Osteocyte (in vitro differentiated cells): ENCODE data around the gene BAIAP3. TPM values are rescaled to one million over a fixed set of nuclear protein-coding genes. Genes with fewer than 3 reads are reported as not detected.

Experiments used
- DNase-seq: peaks from one replicate; pipeline ENCODE4 v3.0.0; 2021; ENCODE audit warnings: mixed read lengths; ENCODE audit not compliant: unreplicated experiment; ENCODE audit errors: extremely low spot score
- H3K27ac Mint-ChIP-seq: one replicate; pipeline ENCODE4 v1.8.0; 2021; ENCODE audit warnings: mild to moderate bottlenecking, mixed read lengths; ENCODE audit not compliant: unreplicated experiment
- H3K27me3 Mint-ChIP-seq: one replicate; pipeline ENCODE4 v1.8.0; 2021; ENCODE audit warnings: mixed read lengths; ENCODE audit not compliant: unreplicated experiment
- H3K36me3 Mint-ChIP-seq: one replicate; pipeline ENCODE4 v1.8.0; 2021; ENCODE audit warnings: mixed read lengths; ENCODE audit not compliant: unreplicated experiment
- H3K4me1 Mint-ChIP-seq: one replicate; pipeline ENCODE4 v1.8.0; 2021; ENCODE audit warnings: mixed read lengths; ENCODE audit not compliant: unreplicated experiment
- H3K4me3 Mint-ChIP-seq: one replicate; pipeline ENCODE4 v1.8.0; 2021; ENCODE audit warnings: mild to moderate bottlenecking, moderate library complexity, mixed read lengths; ENCODE audit not compliant: unreplicated experiment
- H3K9me3 Mint-ChIP-seq: one replicate; pipeline ENCODE4 v1.8.0; 2021; ENCODE audit warnings: mixed read lengths; ENCODE audit not compliant: unreplicated experiment
- total RNA-seq: library from RNA; stranded (reverse); gene quantifications from 2 replicates; pipeline ENCODE4 v1.2.1, GENCODE V29; 2021
- TF ChIP-seq, protein P1 (sequence below): fragments of 200-600 bp; sonication (generic); IDR thresholded peaks from 2 replicates; pipeline ENCODE4 v1.5.0; 2021; ENCODE audit warnings: antibody characterized with exemption, mild to moderate bottlenecking, moderate library complexity

The BAIAP3 gene
- total RNA-seq, 1 donor from 2014 or later = 0.48 TPM

DNA sequence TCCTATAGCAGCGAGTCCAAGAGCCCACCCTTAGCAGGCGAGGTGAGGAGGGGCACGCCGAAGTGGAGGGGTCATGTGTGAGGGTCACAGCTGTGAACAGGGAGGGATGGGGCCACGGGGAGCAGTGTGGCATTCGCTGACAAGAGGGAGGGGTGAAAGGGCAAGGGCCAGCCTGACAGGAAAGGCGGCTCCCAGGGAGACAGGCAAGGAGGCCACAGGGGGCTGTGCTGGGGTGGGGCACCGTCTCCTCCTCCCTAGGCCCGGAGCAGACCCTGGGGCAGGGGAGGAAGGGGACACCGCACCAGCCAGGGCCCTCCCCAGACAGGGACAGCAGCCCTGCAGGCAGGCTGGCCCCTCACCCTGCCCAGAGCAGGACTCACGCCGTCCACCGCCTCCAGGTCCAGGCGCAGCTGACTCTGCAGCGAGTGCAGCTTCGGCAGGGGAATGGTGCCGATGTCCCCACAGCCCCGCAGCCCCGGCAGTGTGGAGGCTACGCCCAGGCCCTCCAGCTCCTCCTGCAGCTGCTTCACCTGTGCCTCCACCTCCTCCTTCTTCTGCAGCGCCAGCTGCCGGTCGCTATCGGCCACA is 33.4 kb downstream of the BAIAP3 start:
- H3K27me3 Mint-ChIP-seq = no peaks in the 10 kb centered on the region
- DNase-seq = no peak
- no peak overlapping the region for H3K27ac Mint-ChIP-seq
- TF ChIP-seq, protein P1, sequence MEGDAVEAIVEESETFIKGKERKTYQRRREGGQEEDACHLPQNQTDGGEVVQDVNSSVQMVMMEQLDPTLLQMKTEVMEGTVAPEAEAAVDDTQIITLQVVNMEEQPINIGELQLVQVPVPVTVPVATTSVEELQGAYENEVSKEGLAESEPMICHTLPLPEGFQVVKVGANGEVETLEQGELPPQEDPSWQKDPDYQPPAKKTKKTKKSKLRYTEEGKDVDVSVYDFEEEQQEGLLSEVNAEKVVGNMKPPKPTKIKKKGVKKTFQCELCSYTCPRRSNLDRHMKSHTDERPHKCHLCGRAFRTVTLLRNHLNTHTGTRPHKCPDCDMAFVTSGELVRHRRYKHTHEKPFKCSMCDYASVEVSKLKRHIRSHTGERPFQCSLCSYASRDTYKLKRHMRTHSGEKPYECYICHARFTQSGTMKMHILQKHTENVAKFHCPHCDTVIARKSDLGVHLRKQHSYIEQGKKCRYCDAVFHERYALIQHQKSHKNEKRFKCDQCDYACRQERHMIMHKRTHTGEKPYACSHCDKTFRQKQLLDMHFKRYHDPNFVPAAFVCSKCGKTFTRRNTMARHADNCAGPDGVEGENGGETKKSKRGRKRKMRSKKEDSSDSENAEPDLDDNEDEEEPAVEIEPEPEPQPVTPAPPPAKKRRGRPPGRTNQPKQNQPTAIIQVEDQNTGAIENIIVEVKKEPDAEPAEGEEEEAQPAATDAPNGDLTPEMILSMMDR = no peak
- no peaks in the 10 kb centered on the region for H3K9me3 Mint-ChIP-seq
- no peak overlapping the region for H3K4me3 Mint-ChIP-seq
- H3K4me1 Mint-ChIP-seq = no peaks in the 10 kb centered on the region
- peaks cover 8% of the 10 kb centered on the region for H3K36me3 Mint-ChIP-seq

DNA sequence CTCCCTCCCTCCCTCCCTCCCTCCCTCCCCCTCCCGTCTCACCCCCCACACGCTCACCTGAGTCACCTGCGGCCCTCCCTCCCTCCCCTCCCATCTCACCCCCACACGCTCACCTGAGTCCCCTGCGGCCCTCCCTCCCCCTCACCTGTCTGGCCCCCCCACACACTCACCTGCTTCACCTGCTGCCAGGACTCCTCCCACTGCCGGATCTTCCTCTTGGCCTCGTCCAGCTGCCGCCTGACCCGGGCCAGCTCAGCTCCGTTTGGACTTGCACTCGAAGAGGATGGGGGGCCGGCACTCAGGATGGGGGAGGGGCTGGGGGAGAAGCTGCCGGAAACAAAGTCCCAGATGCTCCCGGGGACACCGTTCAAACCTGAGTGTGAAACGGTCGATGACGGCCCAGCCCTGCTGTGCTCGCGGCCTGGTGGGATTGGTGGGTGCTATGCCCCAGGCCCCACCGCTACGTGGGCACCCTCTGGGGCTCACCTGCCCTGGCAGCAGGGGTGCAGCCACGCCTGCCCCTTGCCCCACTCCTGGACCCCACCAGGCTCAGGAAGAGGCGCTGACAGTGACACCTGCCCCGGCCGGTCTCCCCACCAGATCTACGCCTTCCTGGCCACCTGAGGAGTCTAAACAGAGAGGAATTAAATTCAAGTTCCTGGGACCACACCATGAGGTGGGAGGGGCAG is 34.2 kb downstream of the BAIAP3 start:
- Mint-ChIP-seq H3K27ac (no peak overlapping the region), H3K4me1 (no peaks in the 10 kb centered on the region), H3K9me3 (no peaks in the 10 kb centered on the region), H3K36me3 (peaks cover 8% of the 10 kb centered on the region), H3K27me3 (no peaks in the 10 kb centered on the region), H3K4me3 (no peak overlapping the region)
- TF ChIP-seq, protein P1 = no peak
- DNase-seq = no peak

DNA sequence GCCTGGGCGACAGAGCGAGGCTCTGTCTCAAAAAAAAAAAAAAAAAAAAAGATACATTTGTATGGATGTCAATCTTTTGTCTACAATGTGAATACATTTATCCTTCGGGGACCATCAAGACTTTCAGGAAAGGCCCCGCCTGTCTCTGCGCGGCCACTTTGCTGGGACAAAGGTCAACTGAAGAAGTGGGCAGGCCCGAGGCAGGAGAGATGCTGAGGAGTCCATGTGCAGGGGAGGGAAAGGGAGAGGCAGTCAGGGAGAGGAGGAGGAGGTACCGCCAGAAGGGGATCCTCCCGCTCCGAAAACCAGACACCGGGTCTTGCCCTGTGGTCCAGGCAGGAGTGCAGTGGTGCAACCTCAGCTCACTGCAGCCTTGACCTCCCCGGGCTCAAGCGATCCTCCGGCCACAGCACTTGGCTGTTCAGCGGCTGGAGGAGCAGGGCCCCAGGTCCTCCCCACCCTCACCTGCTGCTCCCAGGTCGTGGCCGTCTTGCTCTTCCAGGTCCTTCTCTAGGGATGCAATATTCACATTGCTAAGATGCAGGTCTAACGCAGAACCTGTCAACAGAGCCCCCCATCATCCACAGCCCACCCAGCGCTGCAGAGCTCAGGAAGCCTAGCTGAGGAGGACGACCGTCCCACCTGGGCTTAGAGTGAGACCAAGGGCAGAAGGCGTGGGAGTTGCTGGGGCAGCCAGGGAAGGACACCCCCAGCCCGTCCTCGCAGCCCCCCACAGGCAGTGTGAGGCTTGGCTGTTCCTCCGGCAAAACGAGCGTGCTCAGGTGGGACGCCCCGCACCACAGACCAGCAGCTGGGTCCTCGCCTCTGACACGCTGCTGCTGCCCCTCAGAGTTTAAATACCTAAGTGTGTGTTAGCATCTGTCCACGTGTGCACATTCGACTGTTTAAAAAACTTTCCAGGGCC is 37.9 kb downstream of the BAIAP3 start:
- Mint-ChIP-seq H3K27ac (no peak overlapping the region), H3K4me3 (no peak overlapping the region), H3K36me3 (no peaks in the 10 kb centered on the region), H3K27me3 (no peaks in the 10 kb centered on the region), H3K9me3 (no peaks in the 10 kb centered on the region), H3K4me1 (no peaks in the 10 kb centered on the region)
- no peak for DNase-seq
- TF ChIP-seq, protein P1 = no peak

DNA sequence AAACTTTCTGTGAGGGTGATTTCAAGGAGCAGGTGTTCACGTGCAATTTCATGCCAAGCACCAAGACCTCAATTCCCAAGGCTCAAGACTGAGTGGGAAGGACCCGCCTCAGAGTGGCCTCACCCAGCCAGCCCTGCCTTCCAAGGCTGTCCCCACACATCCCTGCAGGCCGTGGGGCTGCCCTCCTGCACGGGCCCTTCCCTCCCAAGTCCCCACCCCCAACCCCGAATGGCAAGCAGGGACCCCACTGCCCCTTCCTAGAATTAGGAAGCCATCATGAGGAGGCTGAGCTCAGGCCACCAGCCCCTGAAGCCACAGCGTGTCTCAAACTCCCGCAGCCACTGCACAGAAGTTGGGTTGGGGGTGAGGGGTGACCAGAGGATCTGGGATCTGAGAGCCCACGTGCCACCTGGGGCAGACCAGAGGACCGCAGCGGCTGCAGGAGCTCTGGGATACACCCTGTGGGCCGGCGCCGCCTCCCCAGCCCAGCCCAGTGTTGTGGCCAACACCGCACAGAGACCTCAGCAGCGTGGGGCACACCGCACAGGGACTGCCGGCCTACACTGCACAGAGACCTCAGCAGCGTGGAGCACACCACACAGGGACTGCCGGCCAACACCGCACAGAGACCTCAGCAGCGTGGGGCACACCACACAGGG is 39.0 kb downstream of the BAIAP3 start:
- no peak overlapping the region for H3K4me3 Mint-ChIP-seq
- TF ChIP-seq, protein P1 = no peak
- H3K27me3 Mint-ChIP-seq = no peaks in the 10 kb centered on the region
- H3K36me3 Mint-ChIP-seq = no peaks in the 10 kb centered on the region
- H3K9me3 Mint-ChIP-seq = no peaks in the 10 kb centered on the region
- no peaks in the 10 kb centered on the region for H3K4me1 Mint-ChIP-seq
- DNase-seq = no peak
- no peak overlapping the region for H3K27ac Mint-ChIP-seq
